Osteocyte (in vitro differentiated cells): ENCODE results near the gene GNB2. TPM values are rescaled to one million over a fixed set of nuclear protein-coding genes. Genes with fewer than 3 reads are reported as not detected.

Experiments
- DNase-seq: peaks from one replicate; pipeline ENCODE4 v3.0.0; 2021; ENCODE audit warnings: mixed read lengths; ENCODE audit not compliant: unreplicated experiment; ENCODE audit errors: extremely low spot score
- H3K27ac Mint-ChIP-seq: one replicate; pipeline ENCODE4 v1.8.0; 2021; ENCODE audit warnings: mild to moderate bottlenecking, mixed read lengths; ENCODE audit not compliant: unreplicated experiment
- H3K27me3 Mint-ChIP-seq: one replicate; pipeline ENCODE4 v1.8.0; 2021; ENCODE audit warnings: mixed read lengths; ENCODE audit not compliant: unreplicated experiment
- H3K36me3 Mint-ChIP-seq: one replicate; pipeline ENCODE4 v1.8.0; 2021; ENCODE audit warnings: mixed read lengths; ENCODE audit not compliant: unreplicated experiment
- H3K4me1 Mint-ChIP-seq: one replicate; pipeline ENCODE4 v1.8.0; 2021; ENCODE audit warnings: mixed read lengths; ENCODE audit not compliant: unreplicated experiment
- H3K4me3 Mint-ChIP-seq: one replicate; pipeline ENCODE4 v1.8.0; 2021; ENCODE audit warnings: mild to moderate bottlenecking, moderate library complexity, mixed read lengths; ENCODE audit not compliant: unreplicated experiment
- H3K9me3 Mint-ChIP-seq: one replicate; pipeline ENCODE4 v1.8.0; 2021; ENCODE audit warnings: mixed read lengths; ENCODE audit not compliant: unreplicated experiment
- total RNA-seq: library from RNA; stranded (reverse); gene quantifications from 2 replicates; pipeline ENCODE4 v1.2.1, GENCODE V29; 2021
- TF ChIP-seq, protein P1 (sequence below): fragments of 200-600 bp; sonication (generic); IDR thresholded peaks from 2 replicates; pipeline ENCODE4 v1.5.0; 2021; ENCODE audit warnings: antibody characterized with exemption, mild to moderate bottlenecking, moderate library complexity

Gene GNB2
- total RNA-seq, 1 donor from 2014 or later = 229 TPM

GRCh38 chr7:100679927-100680575 lies 6.5 kb downstream of the GNB2 start:
- Mint-ChIP-seq H3K9me3 (no peaks in the 10 kb centered on the region), H3K36me3 (peaks cover 19% of the 10 kb centered on the region), H3K4me1 (peaks cover 15% of the 10 kb centered on the region), H3K27me3 (no peaks in the 10 kb centered on the region), H3K4me3 (no peak overlapping the region), H3K27ac (peak overlapping the region; percentile 52)
- TF ChIP-seq, protein P1, sequence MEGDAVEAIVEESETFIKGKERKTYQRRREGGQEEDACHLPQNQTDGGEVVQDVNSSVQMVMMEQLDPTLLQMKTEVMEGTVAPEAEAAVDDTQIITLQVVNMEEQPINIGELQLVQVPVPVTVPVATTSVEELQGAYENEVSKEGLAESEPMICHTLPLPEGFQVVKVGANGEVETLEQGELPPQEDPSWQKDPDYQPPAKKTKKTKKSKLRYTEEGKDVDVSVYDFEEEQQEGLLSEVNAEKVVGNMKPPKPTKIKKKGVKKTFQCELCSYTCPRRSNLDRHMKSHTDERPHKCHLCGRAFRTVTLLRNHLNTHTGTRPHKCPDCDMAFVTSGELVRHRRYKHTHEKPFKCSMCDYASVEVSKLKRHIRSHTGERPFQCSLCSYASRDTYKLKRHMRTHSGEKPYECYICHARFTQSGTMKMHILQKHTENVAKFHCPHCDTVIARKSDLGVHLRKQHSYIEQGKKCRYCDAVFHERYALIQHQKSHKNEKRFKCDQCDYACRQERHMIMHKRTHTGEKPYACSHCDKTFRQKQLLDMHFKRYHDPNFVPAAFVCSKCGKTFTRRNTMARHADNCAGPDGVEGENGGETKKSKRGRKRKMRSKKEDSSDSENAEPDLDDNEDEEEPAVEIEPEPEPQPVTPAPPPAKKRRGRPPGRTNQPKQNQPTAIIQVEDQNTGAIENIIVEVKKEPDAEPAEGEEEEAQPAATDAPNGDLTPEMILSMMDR = no peak
- no peak for DNase-seq

GRCh38 chr7:100680576-100681271 lies 7.2 kb downstream of the GNB2 start:
- Mint-ChIP-seq H3K9me3 (no peaks in the 10 kb centered on the region), H3K36me3 (peaks cover 26% of the 10 kb centered on the region), H3K27ac (no peak overlapping the region), H3K27me3 (no peaks in the 10 kb centered on the region), H3K4me3 (no peak overlapping the region), H3K4me1 (peaks cover 15% of the 10 kb centered on the region)
- TF ChIP-seq, protein P1 = no peak
- DNase-seq = no peak

GRCh38 chr7:100681491-100682227 lies 8.1 kb downstream of the GNB2 start:
- DNase-seq = no peak

GRCh38 chr7:100682228-100682741 lies 8.7 kb downstream of the GNB2 start:
- TF ChIP-seq, protein P1 = no peak
- DNase-seq = no peak
- Mint-ChIP-seq H3K4me3 (no peak overlapping the region), H3K27ac (no peak overlapping the region), H3K36me3 (peaks cover 27% of the 10 kb centered on the region), H3K9me3 (no peaks in the 10 kb centered on the region), H3K27me3 (no peaks in the 10 kb centered on the region), H3K4me1 (peaks cover 10% of the 10 kb centered on the region)

More at GRCh38 chr7:100681491-100682227, 8.1 kb downstream of the GNB2 start:
- peaks cover 12% of the 10 kb centered on the region for H3K4me1 Mint-ChIP-seq
- H3K27me3 Mint-ChIP-seq = no peaks in the 10 kb centered on the region
- peaks cover 27% of the 10 kb centered on the region for H3K36me3 Mint-ChIP-seq
- TF ChIP-seq, protein P1 = no peak
- no peaks in the 10 kb centered on the region for H3K9me3 Mint-ChIP-seq
- no peak overlapping the region for H3K27ac Mint-ChIP-seq
- no peak overlapping the region for H3K4me3 Mint-ChIP-seq
